Measurements from ENCODE around the gene PSME2. TPM values are rescaled to one million over a fixed set of nuclear protein-coding genes. Genes with fewer than 3 reads are reported as not detected.

The PSME2 gene
- total and polyA plus RNA-seq, 2 of the 13 experiments (the other 11 are each of a cell fraction or from before 2014, with no cell fraction given), result 332 to 716 TPM

- no peak for TF ChIP-seq ZNF549 (CRISPR knock-in tag; IDR thresholded peaks at IDR 0.05)
- no peak for TF ChIP-seq AGO2 (optimal IDR thresholded peaks at IDR 0.05; ENCODE audit: low read depth, low read length)
- TF ChIP-seq ATF2 (CRISPR knock-in tag; IDR thresholded peaks at IDR 0.05), result no peak
- no peak for TF ChIP-seq NPAS2 (CRISPR knock-in tag; IDR thresholded peaks at IDR 0.05; ENCODE audit: borderline replicate concordance)
- TF ChIP-seq KAT2B (IDR thresholded peaks at IDR 0.05; ENCODE audit: borderline replicate concordance, low read depth, low read length), result no peak
- TF ChIP-seq ZBTB37 (CRISPR knock-in tag; IDR thresholded peaks at IDR 0.05), result no peak
- no peak for TF ChIP-seq REST (IDR thresholded peaks at IDR 0.05; ENCODE audit: borderline replicate concordance in 1 of 2, low read depth in 1 of 2, low read length in 2 of 2)
- TF ChIP-seq SOX6 (IDR thresholded peaks at IDR 0.05), result no peak
- 0 out of 2 replicates have a peak, but pooled peaks have one; percentile 13 for TF ChIP-seq SOX6 (CRISPR knock-in tag; IDR thresholded peaks at IDR 0.05)
- TF ChIP-seq IKZF4 (CRISPR knock-in tag; IDR thresholded peaks at IDR 0.05; ENCODE audit: borderline replicate concordance, low read depth, not compliant biosample characterization), result peak; percentile 52
- no peak; the same call in 1 of the 2 replicates for TF ChIP-seq ZNF556 (CRISPR knock-in tag; IDR thresholded peaks at IDR 0.05; ENCODE audit: borderline replicate concordance)
- TF ChIP-seq FOXC1 (CRISPR knock-in tag; IDR thresholded peaks at IDR 0.05; ENCODE audit: borderline replicate concordance), result no peak
- TF ChIP-seq NBN (conservative IDR thresholded peaks at IDR 0.05), result 0 out of 2 replicates have a peak, but pooled peaks have one; percentile 55
- TF ChIP-seq SNAPC2 (CRISPR knock-in tag; IDR thresholded peaks at IDR 0.05), result no peak; the same call in 1 of the 2 replicates
- no peak for TF ChIP-seq ZNF724P (CRISPR knock-in tag; IDR thresholded peaks at IDR 0.05; ENCODE audit: borderline replicate concordance)
- no peak for TF ChIP-seq ZNF326 (CRISPR knock-in tag; IDR thresholded peaks at IDR 0.05; ENCODE audit: borderline replicate concordance)
- TF ChIP-seq REPIN1 (CRISPR knock-in tag; IDR thresholded peaks at IDR 0.05; ENCODE audit: borderline replicate concordance, low read depth), result no peak
- 0 out of 2 replicates have a peak, but pooled peaks have one; percentile 2 for TF ChIP-seq ZNF567 (CRISPR knock-in tag; IDR thresholded peaks at IDR 0.05; ENCODE audit: borderline replicate concordance)
- no peak for TF ChIP-seq ZNF572 (CRISPR knock-in tag; IDR thresholded peaks at IDR 0.05)
- TF ChIP-seq MED8 (CRISPR knock-in tag; IDR thresholded peaks at IDR 0.05; ENCODE audit: insufficient replicate concordance), result no peak
Observed at GRCh38 chr14:24136684-24137528, 9.5 kb downstream of the PSME2 start (continued).
